GM19455 (cell line): ENCODE measurements around the gene SEMA6A.
A peak's percentile ranks its signal among the peaks of the same experiment; 100 is the strongest.

Experiments
- ATAC-seq: cut with Tn5 transposase; IDR thresholded peaks from one replicate; pipeline ENCODE4 v1.9.1; 2021; ENCODE audit not compliant: unreplicated experiment

SEMA6A gene

GRCh38 chr5:116467465-116467843 lies 107.2 kb downstream of the SEMA6A start:
- ATAC-seq: no peak

- ATAC-seq: no peak
Observed at GRCh38 chr5:116466727-116467464, 107.7 kb downstream of the SEMA6A start.

GRCh38 chr5:116465411-116465810 lies 109.2 kb downstream of the SEMA6A start:
- no peak for ATAC-seq

- no peak for ATAC-seq
Observed at GRCh38 chr5:116464144-116464708, 110.4 kb downstream of the SEMA6A start.

DNA sequence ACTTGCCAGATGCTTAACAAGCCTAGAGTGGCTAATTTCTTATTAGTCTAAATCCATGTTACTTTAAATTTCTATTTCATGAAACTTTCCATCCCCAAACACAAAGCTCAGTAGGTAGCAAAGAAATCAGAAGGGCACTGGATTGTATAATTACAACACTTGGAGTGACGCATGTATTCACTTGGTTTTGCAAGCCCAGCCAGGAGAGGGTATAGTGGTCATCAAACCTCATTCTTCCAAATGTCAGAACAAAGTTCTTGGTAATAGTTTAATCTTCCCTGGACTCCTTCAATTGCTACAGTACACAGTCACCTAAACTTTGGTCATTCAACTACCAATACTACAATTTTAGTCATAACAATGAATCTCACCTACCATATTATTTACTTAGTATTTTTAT lies 112.1 kb downstream of the SEMA6A start:
- no peak for ATAC-seq

DNA sequence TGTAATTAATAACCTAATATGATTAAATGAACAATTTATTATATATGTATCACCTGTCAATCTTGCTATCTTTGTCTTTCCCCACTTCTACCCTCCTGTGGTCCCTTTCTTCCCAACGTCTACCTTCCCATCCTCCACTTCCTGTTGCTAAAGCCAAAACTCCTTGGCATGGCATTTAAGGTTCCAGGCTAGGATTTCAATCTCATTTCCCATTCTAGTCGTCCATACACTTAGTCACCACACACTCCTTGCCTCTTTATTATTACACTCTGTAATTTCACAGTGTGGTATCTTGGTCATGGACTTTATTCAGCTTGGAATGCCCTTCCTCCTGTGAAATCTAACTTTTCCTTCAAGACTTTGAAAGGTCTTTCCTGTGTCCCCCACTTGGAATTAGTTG lies 115.3 kb downstream of the SEMA6A start:
- ATAC-seq: no peak

DNA sequence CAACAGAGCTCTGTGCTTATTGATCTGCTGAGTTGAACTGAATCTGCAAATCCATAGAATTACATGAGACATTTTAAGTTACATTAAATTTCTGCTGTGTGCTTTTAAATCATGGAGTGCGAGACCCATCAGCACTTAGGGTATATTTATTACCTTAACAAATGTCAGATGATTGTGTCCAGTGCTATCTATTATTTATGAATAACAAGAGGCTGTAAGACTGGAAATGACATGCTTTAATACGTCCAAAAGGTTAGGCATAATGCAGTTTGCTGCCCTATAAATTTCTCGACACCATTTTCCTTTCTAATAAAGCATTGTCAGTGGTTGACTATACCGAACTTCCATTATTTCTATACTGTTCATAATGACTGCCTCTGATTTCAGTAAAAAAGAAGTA lies 117.6 kb downstream of the SEMA6A start:
- no peak for ATAC-seq

- ATAC-seq: no peak
Observed at GRCh38 chr5:116456036-116456435, 118.6 kb downstream of the SEMA6A start.

DNA sequence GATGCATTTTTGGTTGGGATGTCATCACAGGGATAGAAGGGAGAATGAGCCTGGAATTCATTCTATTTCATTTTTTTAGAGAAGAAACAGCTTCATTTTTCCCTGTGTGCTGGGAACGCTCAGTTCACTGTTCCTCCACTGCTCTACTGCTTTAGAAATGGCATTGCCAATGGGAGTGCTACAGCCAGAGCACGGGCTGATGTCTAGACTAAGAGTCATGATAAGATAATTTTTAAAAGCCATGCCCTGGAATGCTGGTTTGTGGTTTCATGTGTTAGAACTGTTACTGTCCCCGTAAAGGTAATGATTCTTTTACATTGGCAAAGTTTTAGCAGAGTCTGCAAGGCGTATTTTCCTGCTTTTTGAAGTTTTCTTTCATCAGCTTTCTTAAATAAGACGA lies 119.6 kb downstream of the SEMA6A start:
- no peak for ATAC-seq

GRCh38 chr5:116454417-116454927 lies 120.2 kb downstream of the SEMA6A start:
- ATAC-seq: peak; percentile 99

- ATAC-seq: no peak
Observed at GRCh38 chr5:116453988-116454411, 120.6 kb downstream of the SEMA6A start.

DNA sequence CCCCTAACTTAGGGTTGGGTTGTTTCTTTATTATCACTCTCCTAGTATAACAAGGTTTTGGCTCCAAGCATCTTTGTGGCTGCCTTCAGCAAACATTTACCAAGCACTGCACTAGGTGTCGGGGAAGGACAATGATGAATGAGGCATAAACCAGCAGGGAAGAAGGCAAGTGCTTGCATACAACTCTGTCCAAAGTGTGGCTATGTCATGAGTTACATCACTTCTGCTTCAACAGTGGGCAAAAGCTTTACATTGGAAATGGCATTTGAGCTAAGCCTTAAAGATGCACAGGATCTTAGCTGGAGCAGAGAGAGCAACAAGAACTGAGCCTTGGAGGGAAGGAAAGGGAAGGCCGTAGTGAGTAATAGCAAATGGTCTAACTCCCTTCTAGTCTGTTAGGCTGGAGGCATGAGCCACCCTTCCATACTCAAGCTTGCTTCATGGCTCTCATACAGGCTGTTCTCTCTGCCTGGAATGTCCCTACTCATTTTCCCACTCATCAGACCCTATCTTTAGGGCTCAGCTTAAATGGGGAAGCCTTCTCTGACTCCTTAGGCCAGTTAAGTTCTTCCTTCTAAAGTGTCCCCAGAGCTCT lies 121.8 kb downstream of the SEMA6A start:
- no peak for ATAC-seq

DNA sequence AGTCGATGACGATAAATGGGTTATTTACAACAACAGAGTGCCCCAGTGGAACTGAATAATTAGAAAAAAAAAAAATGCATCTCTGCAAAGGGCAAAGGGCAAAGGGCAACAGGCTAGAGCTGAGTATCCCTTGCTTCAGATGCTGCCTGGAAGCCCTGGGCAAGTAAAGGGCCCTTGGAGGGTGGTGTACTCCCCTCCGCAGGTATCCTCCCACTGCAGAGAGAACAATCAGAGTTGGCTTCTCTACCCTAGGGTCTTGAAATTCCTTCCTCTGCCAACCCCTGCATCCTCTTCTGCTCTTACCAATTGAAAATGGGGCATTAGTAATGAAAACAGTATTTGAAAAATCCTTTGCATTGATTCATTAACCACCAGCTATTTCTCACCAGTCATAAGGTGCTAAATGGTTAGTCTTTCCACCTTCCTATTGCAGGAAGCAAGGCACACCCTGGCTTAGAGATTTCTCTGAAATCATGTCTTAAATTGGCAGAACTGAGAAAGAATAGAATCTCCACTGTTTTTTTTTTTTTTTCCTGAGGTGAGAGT lies 122.6 kb downstream of the SEMA6A start:
- ATAC-seq: no peak

DNA sequence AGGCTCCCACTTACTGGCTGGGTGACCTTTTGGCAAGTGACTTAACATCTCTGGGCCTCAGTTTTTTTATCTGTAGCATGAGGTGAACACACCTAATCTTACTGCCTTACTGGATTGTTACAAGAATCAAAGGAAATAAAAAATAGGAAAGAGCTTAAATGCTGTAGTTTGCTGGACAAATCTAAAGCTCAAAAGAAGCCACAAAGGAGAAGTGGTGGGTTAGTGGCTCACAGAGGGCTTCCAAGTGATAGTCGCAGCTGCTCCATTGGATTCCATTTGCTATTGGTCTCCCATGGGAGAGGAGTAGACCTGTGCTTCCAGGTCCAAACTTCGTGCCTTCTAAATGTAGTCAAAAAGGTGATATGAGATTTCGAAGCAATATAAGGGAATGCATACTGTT lies 123.6 kb downstream of the SEMA6A start:
- ATAC-seq: no peak

DNA sequence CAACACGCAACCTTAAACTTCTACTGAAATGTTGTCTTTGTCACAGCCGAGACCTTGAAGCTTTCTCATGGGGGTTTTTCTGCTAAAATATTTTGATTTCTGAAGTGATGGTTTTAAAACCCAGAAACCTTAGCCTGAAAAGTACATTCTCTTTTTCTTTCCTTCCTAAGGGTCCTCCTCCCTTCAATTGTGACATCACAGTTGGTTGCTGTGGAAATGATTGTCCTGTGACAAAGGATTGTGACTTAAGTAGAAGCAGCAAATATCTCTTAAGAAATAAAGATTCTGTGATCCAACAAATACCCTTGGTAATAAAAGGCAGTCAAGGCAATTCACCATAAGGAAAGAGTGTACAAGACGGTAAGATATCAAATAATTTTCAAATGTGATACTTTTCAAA lies 125.2 kb downstream of the SEMA6A start:
- ATAC-seq: no peak

- no peak for ATAC-seq
Observed at GRCh38 chr5:116448870-116449427, 125.7 kb downstream of the SEMA6A start.

DNA sequence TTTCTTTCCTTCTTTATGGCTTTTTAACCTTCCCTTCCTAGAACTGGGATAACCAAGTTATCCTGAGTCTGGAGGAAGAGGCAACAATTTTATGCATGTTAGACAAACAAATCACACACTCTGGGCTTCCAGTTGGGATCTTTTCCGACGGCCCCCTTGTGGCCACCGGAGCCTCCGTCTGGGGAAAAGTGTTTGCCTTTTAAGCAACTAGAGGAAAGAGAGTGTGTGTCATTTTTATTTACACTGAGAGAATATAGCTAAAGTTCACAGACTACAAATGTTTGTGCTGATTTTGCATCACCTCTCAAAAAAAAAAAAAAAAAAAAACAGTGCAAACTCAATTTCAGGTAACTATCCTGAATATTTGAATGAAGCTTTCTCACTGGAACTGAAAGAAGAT lies 126.2 kb downstream of the SEMA6A start:
- ATAC-seq: no peak

DNA sequence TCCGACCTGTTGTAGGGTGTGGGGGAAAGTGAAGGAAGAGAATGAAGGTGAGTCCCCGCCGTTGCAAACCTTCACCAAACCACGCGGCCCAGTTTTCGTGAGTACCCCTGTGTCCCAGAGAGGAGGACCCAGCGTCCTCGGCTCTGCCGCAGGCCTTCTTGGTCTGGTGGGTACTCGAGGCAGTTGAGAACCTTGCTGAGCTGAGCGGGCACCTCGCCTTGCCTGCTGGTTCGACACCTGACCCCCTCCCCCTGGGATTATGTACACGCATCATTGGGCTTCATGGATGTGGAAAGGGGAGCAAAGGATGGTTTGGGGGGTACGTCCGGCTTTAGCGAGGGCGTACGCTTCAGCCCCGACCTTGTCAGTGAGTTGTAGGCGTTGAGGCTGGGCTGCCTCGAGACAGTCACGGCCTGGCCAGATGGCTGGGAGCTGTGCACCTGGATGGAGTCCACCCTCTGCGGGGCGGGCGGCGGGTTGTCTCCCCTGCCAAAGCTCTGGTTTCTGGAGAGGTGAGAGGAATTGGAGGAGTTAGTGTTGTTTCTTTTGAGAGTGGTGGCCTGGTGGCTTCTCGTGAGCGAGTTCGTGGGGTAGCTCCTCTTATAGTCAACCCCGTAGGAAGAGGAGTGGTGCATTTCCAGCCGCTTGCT lies 128.1 kb downstream of the SEMA6A start:
- no peak for ATAC-seq

DNA sequence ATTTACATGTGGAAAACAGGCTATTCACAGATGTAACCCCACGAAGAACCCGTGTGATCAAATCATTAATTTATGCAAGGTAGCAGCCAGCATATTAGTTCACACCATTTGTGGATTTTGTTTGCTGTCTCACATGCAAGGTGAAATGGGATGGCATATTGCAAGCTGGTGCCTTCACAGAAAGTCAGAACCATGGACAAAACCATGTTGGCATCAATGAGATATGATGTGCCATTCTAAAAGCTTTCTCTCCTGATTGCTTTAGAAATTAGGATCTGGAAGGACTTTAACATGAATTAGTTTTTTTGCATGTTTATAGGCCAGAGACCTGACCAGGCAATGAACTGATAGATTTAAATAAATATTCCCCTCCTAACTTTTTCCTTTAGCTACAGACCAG lies 129.3 kb downstream of the SEMA6A start:
- no peak for ATAC-seq

DNA sequence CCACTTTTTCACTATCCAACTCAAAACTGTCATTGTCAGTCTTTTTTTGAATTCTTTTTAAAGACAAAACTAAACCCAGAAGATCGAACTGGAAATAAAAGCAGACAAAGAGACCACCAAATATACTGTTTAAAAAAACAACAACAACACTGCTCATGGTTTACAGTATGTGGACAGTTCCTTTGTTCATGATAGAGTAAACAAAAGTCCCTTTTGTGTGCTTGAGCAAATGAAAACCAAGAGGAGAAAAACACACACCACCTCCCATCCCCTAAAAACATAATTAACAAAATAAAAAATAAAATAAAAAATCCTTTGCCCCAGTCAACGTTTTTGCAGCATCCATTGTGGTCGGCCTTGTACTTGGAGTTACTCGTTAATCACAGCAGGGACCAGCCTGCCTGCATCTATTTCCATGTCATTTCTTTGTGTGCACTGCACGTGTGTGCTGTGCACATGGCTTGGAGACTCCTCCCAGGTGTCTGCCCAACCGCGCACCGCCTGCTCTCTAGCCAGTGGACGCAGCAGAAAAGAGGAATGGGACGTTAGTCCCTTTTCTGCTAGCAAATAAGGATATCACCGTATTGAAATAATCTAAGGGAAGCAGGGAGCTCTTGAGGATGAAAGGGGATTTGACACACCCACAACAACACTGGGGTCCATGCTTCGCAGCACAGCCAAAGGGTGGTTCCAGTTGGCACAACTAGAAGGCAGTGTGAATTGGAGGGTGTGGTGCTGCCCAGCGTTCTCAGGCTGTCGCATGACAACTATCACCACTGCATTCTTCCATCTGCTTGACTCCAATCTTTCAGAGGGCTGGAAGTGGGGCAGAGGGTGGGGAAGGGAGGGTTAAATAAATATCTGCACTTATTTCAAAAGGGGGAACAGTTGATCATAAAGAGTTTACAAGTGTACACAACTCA lies 130.0 kb downstream of the SEMA6A start:
- ATAC-seq: no peak
